ENCODE results near the gene ENHO.
A peak's percentile ranks its signal among the peaks of the same experiment; 100 is the strongest.

Gene ENHO

DNA sequence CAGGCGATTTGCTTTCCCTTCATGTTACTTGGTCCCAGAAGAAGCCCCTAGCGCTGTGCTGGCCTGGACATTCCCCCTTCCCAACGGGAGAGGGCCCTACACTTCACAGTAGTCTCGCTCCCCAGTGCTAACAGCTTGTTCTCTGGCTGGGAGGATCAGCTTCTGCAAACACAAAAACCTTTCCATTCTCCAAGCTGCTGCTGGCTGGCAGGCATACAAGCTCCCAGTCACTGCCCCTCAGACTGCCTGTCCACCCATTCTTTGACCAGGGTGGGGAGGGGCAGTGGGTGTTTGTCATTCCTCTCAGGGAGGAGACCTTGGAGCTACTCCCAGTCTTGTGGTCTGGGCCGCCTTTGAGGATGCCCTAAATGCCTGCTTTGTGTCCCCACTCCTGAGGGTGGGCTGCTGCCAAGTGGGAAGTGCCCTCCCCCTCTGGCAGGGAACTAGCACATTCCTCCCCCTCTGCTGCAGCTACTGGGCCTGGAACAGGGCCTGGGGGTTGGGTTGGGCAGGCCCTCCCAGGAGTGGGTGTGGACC lies 20.8 kb downstream of the ENHO start:
- Histone ChIP-seq H3K36me3 (replicated peaks) (no peaks in the 10 kb centered on the region), H3K9me3 (no peaks in the 10 kb centered on the region; the same call in 1 of the 2 replicates), H3K27me3 (ENCODE audit: low read depth) (no peaks in the 10 kb centered on the region), H3K4me3 (no peak overlapping the region), H3K4me1 (no peaks in the 10 kb centered on the region)
- no peak for DNase-seq (ENCODE audit: low spot score in 2 of 2)
- in situ Hi-C loops (cut with MboI; ENCODE audit: low sequenced_read_pairs) = no loop called here

DNA sequence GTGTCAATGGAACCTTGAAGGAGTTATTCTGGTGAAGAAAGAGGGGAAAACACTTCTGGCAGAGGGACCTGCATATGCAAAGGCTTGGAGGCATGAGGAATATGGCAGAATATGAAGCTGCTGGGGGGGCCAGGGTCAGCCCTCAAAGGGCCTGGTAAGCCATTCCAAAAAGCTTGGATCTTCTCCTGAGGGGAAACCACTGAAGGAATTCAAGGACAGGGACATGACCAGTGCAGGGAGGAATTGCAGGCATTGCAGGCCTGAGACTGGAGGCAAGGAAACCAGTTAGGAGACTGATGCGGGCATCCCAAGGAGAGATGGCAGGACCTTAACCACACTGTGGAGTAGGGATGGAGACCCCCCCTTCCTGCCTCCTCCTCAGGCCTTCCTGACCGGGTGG lies 21.4 kb downstream of the ENHO start:
- in situ Hi-C loops (cut with MboI; ENCODE audit: low sequenced_read_pairs) = no loop called here

DNA sequence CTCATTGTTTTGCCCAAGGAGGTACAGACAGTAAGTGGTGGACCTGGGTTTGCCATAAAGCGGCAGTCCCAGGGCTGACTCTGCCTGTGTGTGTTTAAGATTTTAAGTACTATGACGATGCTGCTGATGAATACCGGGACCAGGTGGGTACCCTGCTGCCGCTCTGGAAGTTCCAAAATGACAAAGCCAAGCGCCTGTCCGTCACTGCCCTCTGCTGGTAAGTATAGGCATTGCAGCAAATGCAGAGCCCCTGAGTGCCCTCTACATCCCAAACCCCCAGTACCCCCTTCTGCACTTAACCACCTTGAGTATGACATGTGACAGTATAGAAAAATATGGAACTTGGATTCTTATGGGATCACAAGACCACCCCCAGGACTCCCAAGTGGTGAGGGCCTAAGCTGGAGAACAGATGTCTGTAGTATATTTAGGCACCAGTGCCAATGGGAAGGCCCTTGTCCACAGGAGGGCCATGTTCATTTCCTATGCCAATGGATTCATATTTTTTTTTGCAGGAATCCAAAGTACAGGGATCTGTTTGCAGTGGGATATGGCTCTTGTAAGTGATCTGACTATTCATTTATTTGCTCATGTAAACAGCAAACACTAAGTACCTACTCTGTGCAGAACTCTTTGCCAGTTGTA lies 22.0 kb downstream of the ENHO start:
- H3K4me3 ChIP-seq = no peak overlapping the region
- no peaks in the 10 kb centered on the region for H3K4me1 ChIP-seq
- in situ Hi-C loops (cut with MboI; ENCODE audit: low sequenced_read_pairs) = no loop called here
- no peaks in the 10 kb centered on the region for H3K27me3 ChIP-seq (ENCODE audit: low read depth)
- no peaks in the 10 kb centered on the region for H3K36me3 ChIP-seq (replicated peaks)
- H3K9me3 ChIP-seq = no peaks in the 10 kb centered on the region; the same call in 1 of the 2 replicates
- peak; percentile 46 to 84 for DNase-seq (ENCODE audit: low spot score in 2 of 2)

More for the DNA sequence above, 21.4 kb downstream of the ENHO start:
- no peak for DNase-seq (ENCODE audit: low spot score in 2 of 2)
- Histone ChIP-seq H3K36me3 (replicated peaks) (no peaks in the 10 kb centered on the region), H3K27me3 (ENCODE audit: low read depth) (no peaks in the 10 kb centered on the region), H3K4me1 (no peaks in the 10 kb centered on the region), H3K4me3 (no peak overlapping the region), H3K9me3 (no peaks in the 10 kb centered on the region; the same call in 1 of the 2 replicates)

- no peaks in the 10 kb centered on the region for H3K36me3 ChIP-seq (replicated peaks)
- H3K4me3 ChIP-seq = no peak overlapping the region
- DNase-seq (ENCODE audit: low spot score in 2 of 2) = no peak
- no peaks in the 10 kb centered on the region for H3K27me3 ChIP-seq (ENCODE audit: low read depth)
- H3K9me3 ChIP-seq = no peaks in the 10 kb centered on the region
- in situ Hi-C loops (cut with MboI; ENCODE audit: low sequenced_read_pairs) = loop anchor here (5.0 to 10.0 kb wide), 2 partner anchors 57 to 94 kb away; no protein-coding TSS in a partner anchor
- no peaks in the 10 kb centered on the region for H3K4me1 ChIP-seq
Observed at GRCh38 chr9:34499076-34499475, 23.7 kb downstream of the ENHO start.

- in situ Hi-C loops (cut with MboI; ENCODE audit: low sequenced_read_pairs) = loop anchor here (5.0 to 10.0 kb wide), 2 partner anchors 56 to 94 kb away; no protein-coding TSS in a partner anchor
- DNase-seq (ENCODE audit: low spot score in 2 of 2) = no peak
- H3K36me3 ChIP-seq (replicated peaks) = no peaks in the 10 kb centered on the region
- no peaks in the 10 kb centered on the region for H3K27me3 ChIP-seq (ENCODE audit: low read depth)
- H3K4me3 ChIP-seq = no peak overlapping the region
- H3K4me1 ChIP-seq = no peaks in the 10 kb centered on the region
- no peaks in the 10 kb centered on the region for H3K9me3 ChIP-seq
Observed at GRCh38 chr9:34498553-34498952, 24.2 kb downstream of the ENHO start.

- DNase-seq (ENCODE audit: low spot score in 2 of 2) = no peak
- in situ Hi-C loops (cut with MboI; ENCODE audit: low sequenced_read_pairs) = loop anchor here (5.0 to 10.0 kb wide), 2 partner anchors 54 to 91 kb away; no protein-coding TSS in a partner anchor
- Histone ChIP-seq H3K36me3 (replicated peaks) (no peaks in the 10 kb centered on the region), H3K27me3 (ENCODE audit: low read depth) (no peaks in the 10 kb centered on the region), H3K4me3 (no peak overlapping the region), H3K9me3 (no peaks in the 10 kb centered on the region), H3K4me1 (no peaks in the 10 kb centered on the region)
Observed at GRCh38 chr9:34496149-34496712, 26.6 kb downstream of the ENHO start.

DNA sequence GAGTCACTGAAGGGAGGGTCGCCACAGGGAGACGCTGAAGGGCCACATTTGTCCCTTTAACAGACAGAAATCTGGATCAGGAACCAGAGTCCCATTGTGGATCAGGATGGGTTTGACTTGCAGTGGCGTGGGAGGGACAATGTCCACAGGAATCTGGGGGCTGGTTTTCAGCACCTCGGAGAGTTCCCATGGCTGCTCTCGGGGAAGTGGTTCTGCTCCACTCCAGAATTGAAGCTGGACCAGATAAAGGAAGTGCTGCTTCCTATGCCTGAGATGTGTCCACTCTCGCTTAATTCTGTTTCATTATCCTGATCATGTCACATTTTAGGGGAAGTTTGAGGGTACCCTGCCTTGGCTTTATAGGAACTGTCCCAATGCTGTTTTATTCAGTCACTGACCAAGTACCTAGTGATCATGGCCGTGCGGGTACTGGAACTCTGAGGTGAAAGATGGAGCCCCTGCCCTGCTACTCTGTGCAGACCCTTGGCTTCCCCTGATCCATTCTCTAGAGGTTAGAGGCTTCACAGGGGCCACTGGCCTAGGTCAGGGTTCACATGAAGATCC lies 28.7 kb downstream of the ENHO start:
- peak in 1 of 2 experiments; percentile 78 for DNase-seq (ENCODE audit: low spot score in 2 of 2)
- in situ Hi-C loops (cut with MboI; ENCODE audit: low sequenced_read_pairs) = loop anchor here (10.0 kb wide), 1 partner anchor 89 kb away; no protein-coding TSS in a partner anchor
- no peak overlapping the region for H3K4me3 ChIP-seq
- H3K27me3 ChIP-seq (ENCODE audit: low read depth) = no peaks in the 10 kb centered on the region
- H3K4me1 ChIP-seq = no peaks in the 10 kb centered on the region
- H3K9me3 ChIP-seq = no peaks in the 10 kb centered on the region
- H3K36me3 ChIP-seq (replicated peaks) = no peaks in the 10 kb centered on the region

DNA sequence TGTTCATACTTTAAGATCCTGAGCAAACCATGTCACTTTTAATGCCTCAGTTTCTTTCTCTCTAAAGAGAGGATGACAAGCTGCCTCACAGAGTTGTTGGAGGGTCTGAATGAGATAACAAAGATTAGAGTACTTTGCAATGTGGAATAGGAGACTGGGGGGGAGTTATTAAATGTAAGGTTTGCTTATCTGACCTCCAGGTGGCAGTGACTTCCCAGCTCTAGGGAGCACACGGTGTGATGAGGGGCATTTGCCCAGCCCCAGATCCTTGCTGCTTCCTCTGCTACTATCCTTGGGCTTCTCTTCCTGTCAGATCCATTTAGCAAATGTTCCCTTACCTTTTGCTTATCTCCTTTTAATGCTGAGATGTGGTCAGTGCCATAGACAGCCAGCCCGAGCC lies 30.7 kb downstream of the ENHO start:
- in situ Hi-C loops (cut with MboI; ENCODE audit: low sequenced_read_pairs) = loop anchor here (10.0 kb wide), 1 partner anchor 87 kb away; no protein-coding TSS in a partner anchor
- H3K27me3 ChIP-seq (ENCODE audit: low read depth) = no peaks in the 10 kb centered on the region
- H3K4me1 ChIP-seq = no peaks in the 10 kb centered on the region
- H3K9me3 ChIP-seq = no peaks in the 10 kb centered on the region
- H3K36me3 ChIP-seq (replicated peaks) = no peaks in the 10 kb centered on the region
- DNase-seq (ENCODE audit: low spot score in 2 of 2) = no peak
- H3K4me3 ChIP-seq = no peak overlapping the region

DNA sequence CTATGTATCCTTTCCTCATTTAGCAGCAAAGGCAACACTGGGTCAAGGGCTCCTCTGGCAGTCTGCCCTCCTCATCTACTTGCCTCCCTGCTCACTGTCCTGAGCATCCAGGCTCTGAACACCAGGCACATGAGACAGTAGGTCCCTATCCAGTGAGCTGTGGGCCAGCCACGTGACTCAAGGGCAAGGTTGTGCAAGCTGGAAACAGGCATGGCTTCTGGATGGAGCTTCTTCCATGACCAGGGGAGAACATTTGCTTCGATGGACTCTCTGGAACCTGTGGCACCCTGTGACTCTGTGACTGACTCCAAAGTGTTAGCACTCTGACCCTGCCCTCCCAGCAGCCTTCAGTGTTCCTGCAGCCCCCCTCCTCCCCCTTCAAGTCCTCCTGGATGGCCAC lies 31.2 kb downstream of the ENHO start:
- no peaks in the 10 kb centered on the region for H3K9me3 ChIP-seq
- no peaks in the 10 kb centered on the region for H3K27me3 ChIP-seq (ENCODE audit: low read depth)
- in situ Hi-C loops (cut with MboI; ENCODE audit: low sequenced_read_pairs) = loop anchor here (10.0 kb wide), 1 partner anchor 87 kb away; no protein-coding TSS in a partner anchor

GRCh38 chr9:34490760-34491159 lies 32.0 kb downstream of the ENHO start:
- no peak overlapping the region for H3K4me3 ChIP-seq
- H3K4me1 ChIP-seq = no peaks in the 10 kb centered on the region
- no peaks in the 10 kb centered on the region for H3K9me3 ChIP-seq
- no peaks in the 10 kb centered on the region for H3K27me3 ChIP-seq (ENCODE audit: low read depth)
- in situ Hi-C loops (cut with MboI; ENCODE audit: low sequenced_read_pairs) = loop anchor here (10.0 kb wide), 1 partner anchor 86 kb away; no protein-coding TSS in a partner anchor
- H3K36me3 ChIP-seq (replicated peaks) = no peaks in the 10 kb centered on the region
- DNase-seq (ENCODE audit: low spot score in 2 of 2) = no peak

More for the DNA sequence above, 31.2 kb downstream of the ENHO start:
- Histone ChIP-seq H3K4me1 (no peaks in the 10 kb centered on the region), H3K4me3 (no peak overlapping the region), H3K36me3 (replicated peaks) (no peaks in the 10 kb centered on the region)
- DNase-seq (ENCODE audit: low spot score in 2 of 2) = no peak

DNA sequence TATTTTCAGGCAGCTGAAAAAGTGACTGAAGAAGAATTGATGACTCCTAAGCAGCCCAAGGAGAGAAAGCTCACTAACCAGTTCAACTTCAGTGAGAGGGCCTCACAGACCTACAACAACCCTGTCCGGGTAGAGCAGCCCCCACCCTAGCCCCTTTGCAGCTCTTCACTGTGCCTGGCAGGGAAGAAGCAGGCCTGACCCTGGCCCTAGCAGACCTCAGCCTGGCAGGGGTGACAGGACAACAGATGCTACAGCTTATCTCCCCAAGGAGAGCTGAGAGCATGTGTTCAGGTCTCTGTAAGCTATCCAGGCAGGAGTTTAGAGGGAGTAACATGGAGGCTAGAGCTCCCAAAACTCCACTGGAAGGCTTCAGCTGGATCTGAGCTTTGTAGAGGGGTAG lies 32.4 kb downstream of the ENHO start:
- Histone ChIP-seq H3K36me3 (replicated peaks) (no peaks in the 10 kb centered on the region), H3K27me3 (ENCODE audit: low read depth) (no peaks in the 10 kb centered on the region), H3K9me3 (no peaks in the 10 kb centered on the region), H3K4me3 (no peak overlapping the region), H3K4me1 (no peaks in the 10 kb centered on the region)
- in situ Hi-C loops (cut with MboI; ENCODE audit: low sequenced_read_pairs) = loop anchor here (10.0 kb wide), 1 partner anchor 86 kb away; no protein-coding TSS in a partner anchor
- DNase-seq (ENCODE audit: low spot score in 2 of 2) = no peak

DNA sequence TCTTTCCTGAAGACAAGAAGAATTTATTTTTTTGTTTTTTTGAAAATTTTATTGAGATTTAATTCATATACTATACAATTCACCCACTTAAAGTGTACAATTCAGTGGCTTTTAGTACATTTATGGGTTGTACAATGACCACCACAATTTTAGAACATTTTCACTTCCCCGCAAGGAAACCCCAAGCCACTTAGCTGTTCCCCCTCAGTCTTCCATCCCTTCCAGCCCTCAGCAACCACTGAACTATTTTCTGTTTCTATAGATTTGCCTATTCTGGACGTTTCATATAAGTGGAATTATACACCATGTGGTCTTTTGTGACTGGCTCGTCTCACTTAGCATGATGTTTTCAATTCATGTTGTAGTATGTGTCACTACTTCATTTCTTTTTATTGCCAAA lies 36.2 kb downstream of the ENHO start:
- no peak for DNase-seq (ENCODE audit: low spot score in 2 of 2)
- Histone ChIP-seq H3K36me3 (replicated peaks) (no peaks in the 10 kb centered on the region), H3K4me3 (no peak overlapping the region), H3K27me3 (ENCODE audit: low read depth) (no peaks in the 10 kb centered on the region), H3K4me1 (no peaks in the 10 kb centered on the region), H3K9me3 (no peaks in the 10 kb centered on the region)
- in situ Hi-C loops (cut with MboI; ENCODE audit: low sequenced_read_pairs) = no loop called here

DNA sequence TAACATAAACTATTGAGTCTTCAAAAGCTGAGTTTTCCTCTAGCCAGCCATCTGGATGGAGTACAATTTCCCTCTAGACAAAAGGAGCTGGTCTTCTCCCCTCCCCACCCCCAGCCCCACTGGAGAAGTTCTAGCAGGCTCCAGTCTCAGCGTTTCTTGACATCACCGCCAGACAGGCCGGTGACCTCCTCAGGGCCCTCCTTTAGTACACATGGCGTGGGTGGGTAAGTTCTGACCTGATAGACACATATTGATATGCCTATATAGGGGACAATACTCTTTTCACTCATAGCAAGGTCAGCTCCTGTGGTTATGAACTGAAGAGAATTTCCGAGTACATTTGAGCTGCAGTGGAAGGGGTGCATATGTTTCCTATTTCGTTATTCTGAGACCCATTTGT lies 37.0 kb downstream of the ENHO start:
- no peaks in the 10 kb centered on the region for H3K36me3 ChIP-seq (replicated peaks)
- DNase-seq (ENCODE audit: low spot score in 2 of 2) = no peak
- no peaks in the 10 kb centered on the region for H3K27me3 ChIP-seq (ENCODE audit: low read depth)
- no peaks in the 10 kb centered on the region for H3K9me3 ChIP-seq
- no peaks in the 10 kb centered on the region for H3K4me1 ChIP-seq
- no peak overlapping the region for H3K4me3 ChIP-seq
- in situ Hi-C loops (cut with MboI; ENCODE audit: low sequenced_read_pairs) = no loop called here

DNA sequence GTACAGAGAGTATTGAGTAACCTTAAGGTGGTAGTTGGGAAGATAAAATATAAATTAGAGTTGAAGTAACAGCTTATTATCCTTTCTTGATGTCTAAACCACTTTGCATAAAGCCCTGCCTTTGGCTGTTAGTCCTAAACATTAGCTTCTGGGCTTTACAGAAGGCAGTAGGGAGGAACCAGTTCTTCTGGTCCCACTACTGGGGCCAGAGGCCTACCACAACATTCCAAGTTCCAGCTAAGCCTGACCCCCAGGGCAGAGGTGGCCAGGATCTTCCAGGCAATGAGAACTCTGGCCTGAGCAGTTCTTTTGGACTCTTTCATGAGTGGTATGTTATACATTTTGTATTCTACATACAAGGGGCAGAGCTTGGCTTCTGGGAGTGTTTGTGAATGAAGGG lies 38.1 kb downstream of the ENHO start:
- Histone ChIP-seq H3K9me3 (no peaks in the 10 kb centered on the region), H3K36me3 (replicated peaks) (no peaks in the 10 kb centered on the region), H3K4me3 (no peak overlapping the region), H3K4me1 (no peaks in the 10 kb centered on the region), H3K27me3 (ENCODE audit: low read depth) (no peaks in the 10 kb centered on the region)
- in situ Hi-C loops (cut with MboI; ENCODE audit: low sequenced_read_pairs) = no loop called here
- no peak for DNase-seq (ENCODE audit: low spot score in 2 of 2)

Data from HAP-1 (cell line).